GM12878 (cell line): ENCODE results near the gene NFU1. TPM values are rescaled to one million over a fixed set of nuclear protein-coding genes. Genes with fewer than 3 reads are reported as not detected.

Experiments used
- ATAC-seq: fragments of 200-7000 bp; cut with Tn5 transposase; 3 replicates; pipeline ENCODE4 v1.9.1; 2020; ENCODE audit warnings: mild to moderate bottlenecking, moderate library complexity
- BruUV-seq: library from RNA; stranded (reverse); fragments of 400-500 nt; replicated peaks from 2 replicates; lab custom pipeline; 2021; lab: Mats Ljungman, UMichigan
- CTCF ChIA-PET: fragments of 300-600 bp; sonication (Branson Sonifier 250); formaldehyde crosslinking; extraction: SDS; loops from one replicate; lab custom pipeline; 2021; ENCODE audit warnings: inconsistent platforms; lab: Yijun Ruan, JAX
- POLR2A ChIA-PET: fragments of 350-600 bp; formaldehyde crosslinking; extraction: SDS; loops from one replicate; lab custom pipeline; 2021; ENCODE audit warnings: inconsistent platforms; lab: Charles Lee
- RAD21 ChIA-PET: fragments of 300-600 bp; sonication (Branson Sonifier 250); formaldehyde crosslinking; loops from one replicate; lab custom pipeline; 2023; ENCODE audit warnings: antibody characterized with exemption; ENCODE audit not compliant: unreplicated experiment; lab: Charles Lee
- SMC1A ChIA-PET: fragments of 300-600 bp; sonication (Branson Sonifier 250); formaldehyde crosslinking; loops from one replicate; lab custom pipeline; 2023; ENCODE audit not compliant: unreplicated experiment, uncharacterized antibody; lab: Charles Lee
- DNase-seq: peaks from one replicate; pipeline ENCODE4 v3.0.0-alpha.2; 2011; ENCODE audit warnings: low read depth, low spot score
- FAIRE-seq: peaks from 3 replicates; lab custom pipeline; 2011; peaks lifted over from hg19 to GRCh38; lab: Jason Lieb, UNC
- H2AFZ ChIP-seq: 2 replicates; pipeline ENCODE4 v1.6.0; 2011; ENCODE audit warnings: low read depth, low read length, control low read depth; ENCODE audit not compliant: control insufficient read depth
- H3K27ac ChIP-seq: 2 replicates; pipeline ENCODE4 v1.5.1; 2011; ENCODE audit warnings: control low read depth; ENCODE audit not compliant: control insufficient read depth, insufficient read depth
- H3K27me3 ChIP-seq, 2 experiments: replicated peaks in 1 of 2; 2 replicates each; pipeline versions ENCODE4 v1.6.0 to v1.6.1; 2011; ENCODE audit warnings: low read length in 1 of 2; ENCODE audit not compliant: control insufficient read depth in 2 of 2, insufficient read depth in 2 of 2
- H3K36me3 ChIP-seq, 2 experiments: 2 replicates each; pipeline ENCODE4 v1.5.1; 2011; ENCODE audit warnings: low read length in 1 of 2; ENCODE audit not compliant: control insufficient read depth in 2 of 2, insufficient read depth in 2 of 2
- H3K4me1 ChIP-seq: 2 replicates; pipeline ENCODE4 v1.6.1; 2011; ENCODE audit warnings: mild to moderate bottlenecking, low read length, moderate library complexity, mixed read lengths; ENCODE audit not compliant: control insufficient read depth, insufficient read depth
- H3K4me2 ChIP-seq: 2 replicates; pipeline ENCODE4 v1.6.0; 2011; ENCODE audit warnings: control low read depth; ENCODE audit not compliant: control insufficient read depth, insufficient read depth
- H3K4me3 ChIP-seq: fragments of 200-600 bp; sonication (generic); 2 replicates; pipeline ENCODE4 v1.5.1; 2016
- H3K79me2 ChIP-seq: 2 replicates; pipeline ENCODE4 v1.6.0; 2011; ENCODE audit warnings: low read length; ENCODE audit not compliant: control insufficient read depth, insufficient read depth
- H3K9ac ChIP-seq: 2 replicates; pipeline ENCODE4 v1.8.0; 2011; ENCODE audit warnings: low read length, control low read depth, mixed read lengths; ENCODE audit not compliant: control insufficient read depth, insufficient read depth
- H3K9me3 ChIP-seq: replicated peaks from 3 replicates; pipeline ENCODE4 v1.5.1; 2011; ENCODE audit warnings: mild to moderate bottlenecking, low read length; ENCODE audit not compliant: control insufficient read depth, insufficient read depth
- H4K20me1 ChIP-seq: 2 replicates; pipeline ENCODE4 v1.6.0; 2011; ENCODE audit not compliant: control insufficient read depth, insufficient read depth
- BHLHE40 ChIP-seq, 2 experiments: fragments of 450-650 bp in 1 of 2; IDR thresholded peaks; 2 replicates each; pipeline ENCODE4 v1.6.1; 2011 to 2017; ENCODE audit warnings: low read depth in 2 of 2, borderline replicate concordance in 1 of 2, improper control_type of control experiment in 1 of 2, low read length in 1 of 2, mild to moderate bottlenecking in 1 of 2
- BRCA1 ChIP-seq: IDR thresholded peaks from 2 replicates; pipeline ENCODE4 v1.6.1; 2011; ENCODE audit warnings: low read depth, low read length, improper control_type of control experiment
- CHD4 ChIP-seq: fragments of 200-600 bp; sonication (generic); IDR thresholded peaks from 2 replicates; pipeline ENCODE4 v1.6.1; 2016; ENCODE audit warnings: mild to moderate bottlenecking
- CREB1 ChIP-seq: IDR thresholded peaks from 2 replicates; pipeline ENCODE4 v1.6.1; 2012; ENCODE audit warnings: low read depth, mild to moderate bottlenecking, inconsistent platforms
- CTCF ChIP-seq, 3 experiments: IDR thresholded peaks in 2 of 3; conservative IDR thresholded peaks in 1 of 3; 2 replicates each; pipeline ENCODE4 v1.5.1; 2011; ENCODE audit warnings: low read depth in 3 of 3, low read length in 3 of 3, mild to moderate bottlenecking in 3 of 3, control low read depth in 2 of 3, moderate library complexity in 2 of 3, inconsistent platforms in 1 of 3, mixed read lengths in 1 of 3; ENCODE audit not compliant: control insufficient read depth in 2 of 3, insufficient read depth in 1 of 3; ENCODE audit errors: extremely low read depth in 1 of 3
- EZH2 ChIP-seq: IDR thresholded peaks from 2 replicates; pipeline ENCODE4 v1.6.1; 2012; ENCODE audit warnings: low read depth, mild to moderate bottlenecking, control low read depth, inconsistent platforms, low read length, borderline replicate concordance; ENCODE audit not compliant: control insufficient read depth
- FOS ChIP-seq: IDR thresholded peaks from 3 replicates; pipeline ENCODE4 v1.6.1; 2011; ENCODE audit warnings: borderline replicate concordance; ENCODE audit not compliant: insufficient read length; ENCODE audit errors: extremely low read depth
- IKZF1 ChIP-seq: fragments of 450-650 bp; conservative IDR thresholded peaks from 2 replicates; pipeline ENCODE4 v1.6.1; 2017; ENCODE audit warnings: antibody characterized with exemption, mild to moderate bottlenecking
- NBN ChIP-seq: fragments of 450-650 bp; IDR thresholded peaks from 2 replicates; pipeline ENCODE4 v1.6.1; 2016
- NKRF ChIP-seq: fragments of 450-650 bp; conservative IDR thresholded peaks from 2 replicates; pipeline ENCODE4 v1.6.1; 2017; ENCODE audit warnings: mild to moderate bottlenecking, moderate library complexity
- POU2F2 ChIP-seq: IDR thresholded peaks from 3 replicates; pipeline ENCODE4 v1.6.1; 2011; ENCODE audit warnings: low read depth, mild to moderate bottlenecking, low read length, borderline replicate concordance
- RBBP5 ChIP-seq: fragments of 200-600 bp; sonication (generic); conservative IDR thresholded peaks from 2 replicates; pipeline ENCODE4 v1.6.1; 2016
- RELB ChIP-seq: fragments of 450-650 bp; IDR thresholded peaks from 2 replicates; pipeline ENCODE4 v1.6.1; 2017; ENCODE audit warnings: low read depth, mild to moderate bottlenecking, moderate library complexity
- SP1 ChIP-seq: IDR thresholded peaks from one replicate; pipeline ENCODE4 v1.6.1; 2011; ENCODE audit warnings: low read depth, low read length
- STAT3 ChIP-seq: IDR thresholded peaks from 2 replicates; pipeline ENCODE4 v1.6.1; 2011; ENCODE audit warnings: low read depth, low read length, improper control_type of control experiment
- ZBTB33 ChIP-seq: fragments of 450-650 bp; IDR thresholded peaks from 2 replicates; pipeline ENCODE4 v1.6.1; 2017; ENCODE audit warnings: mild to moderate bottlenecking
- ZNF274 ChIP-seq: IDR thresholded peaks from one replicate; pipeline ENCODE4 v1.8.0; 2011; ENCODE audit not compliant: insufficient read length, insufficient read depth
- ZSCAN29 ChIP-seq: fragments of 450-650 bp; IDR thresholded peaks from 2 replicates; pipeline ENCODE4 v1.6.1; 2017; ENCODE audit warnings: mild to moderate bottlenecking, moderate library complexity
- in situ Hi-C: fragments of 300-500 bp; cut with MboI; formaldehyde crosslinking; loops from 9 replicates; pipeline ENCODE4 v1.14.3; 2018; ENCODE audit warnings: mixed read lengths
- intact Hi-C: fragments of 100-400 bp; cut with micrococcal nuclease; formaldehyde crosslinking; loops from one replicate; pipeline ENCODE4 v1.14.2; 2022; ENCODE audit not compliant: unreplicated experiment
- polyA plus RNA-seq, 11 experiments: library from polyadenylated mRNA; depleted of rRNA in 4 of 11; unstranded in 6 of 11; stranded (reverse) in 5 of 11; fragments of >200 nt; fragmentation: Nextera tagmentation in 4 of 11; fragmentation: Illumina TruSeq in 1 of 11; extraction: Ambion mirVana in 4 of 11; extraction: Trizol in 1 of 11; gene quantifications; 1 replicate in 1 of 11; 2 replicates in 10 of 11; pipeline versions ENCODE4 v1.2.1 to v1.2.3, GENCODE V29; 2011 to 2016; ENCODE audit warnings: inconsistent platforms in 2 of 11, missing spikeins in 2 of 11, low read depth in 1 of 11
- total RNA-seq, 4 experiments: library from RNA; depleted of rRNA in 3 of 4; stranded (reverse); fragments of >200 nt in 3 of 4; fragmentation: Illumina TruSeq in 1 of 4; extraction: Trizol in 1 of 4; gene quantifications; 2 replicates each; pipeline versions ENCODE4 v1.2.1 to v1.2.3, GENCODE V29; 2013 to 2021

Gene NFU1
- total and polyA plus RNA-seq, 10 of the 15 experiments (the other 5 are each of a cell fraction or from before 2014, with no cell fraction given): 27.3 to 86.0 (median 41.5) TPM

GRCh38 chr2:69422198-69422597 lies 15.0 kb downstream of the NFU1 start:
- ChIA-PET CTCF (no interaction called here), RAD21 (no interaction called here), POLR2A (no interaction called here), SMC1A (interaction anchor here (1.5 kb wide), 1 partner anchor 53 kb away, joined by 3 read pairs; no protein-coding TSS in a partner anchor)
- Histone ChIP-seq H3K79me2 (no peaks in the 10 kb centered on the region), H3K4me2 (no peak overlapping the region), H3K4me1 (peaks cover 3% of the 10 kb centered on the region; the same call in 1 of the 2 replicates), H3K27me3 (no peaks in the 10 kb centered on the region), H4K20me1 (no peaks in the 10 kb centered on the region), H3K9me3 (no peaks in the 10 kb centered on the region), H3K9ac (no peak overlapping the region), H3K27ac (no peak overlapping the region), H2AFZ (no peak overlapping the region), H3K4me3 (no peak overlapping the region), H3K36me3 (peaks cover 2 to 3% of the 10 kb centered on the region in 2 experiments; a peak in 3 of 4 replicates)
- in situ Hi-C loops (no loop called here), intact Hi-C loops (no loop called here)
- no peak for TF ChIP-seq NBN
- TF ChIP-seq ZBTB33: no peak
- no peak for TF ChIP-seq NKRF
- TF ChIP-seq CHD4: no peak
- TF ChIP-seq BRCA1: no peak
- no peak for TF ChIP-seq CTCF (IDR thresholded peaks at IDR 0.05 in 2 of 3, conservative IDR thresholded peaks at IDR 0.05 in 1 of 3; ENCODE audit: control insufficient read depth in 2 of 3, extremely low read depth in 1 of 3, insufficient read depth in 1 of 3, low read depth in 3 of 3, low read length in 3 of 3)
- TF ChIP-seq RELB: no peak
- TF ChIP-seq STAT3: no peak
- TF ChIP-seq POU2F2: no peak
- TF ChIP-seq ZSCAN29: no peak
- TF ChIP-seq FOS: no peak
- no peak for TF ChIP-seq EZH2
- TF ChIP-seq SP1: no peak
- no peak for TF ChIP-seq BHLHE40 (IDR thresholded peaks at IDR 0.05; ENCODE audit: borderline replicate concordance in 1 of 2, low read depth in 2 of 2, low read length in 1 of 2)
- TF ChIP-seq ZNF274: no peak
- no peak for TF ChIP-seq IKZF1
- TF ChIP-seq CREB1: no peak
- TF ChIP-seq RBBP5: no peak
- ATAC-seq (no peak), DNase-seq (no peak), FAIRE-seq (no peak)
- no TSS peak for BruUV-seq
